ENCODE measurements around the gene FAM114A1.
"Not testable (repeated sequence)": the region's sequence is repeated elsewhere in the genome, so short reads cannot be mapped to it uniquely, and the experiment has no call there.

Gene FAM114A1

DNA sequence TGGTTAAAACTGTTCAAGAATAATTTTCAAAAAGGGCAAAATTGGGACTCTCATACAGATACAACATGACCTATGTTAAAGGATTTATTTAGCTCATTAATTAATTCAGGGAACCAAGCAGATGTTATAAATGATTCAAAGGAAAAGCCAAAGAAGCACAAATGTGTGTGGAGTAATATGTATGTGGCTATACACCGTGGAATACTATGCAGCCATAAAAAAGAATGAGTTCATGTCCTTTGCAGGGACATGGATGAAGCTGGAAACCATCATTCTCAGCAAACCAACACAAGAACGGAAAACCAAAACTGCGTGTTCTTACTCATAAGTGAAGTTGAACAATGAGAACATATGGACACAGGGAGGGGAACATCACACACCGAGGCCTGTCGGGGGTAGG is 48.7 kb downstream of the FAM114A1 start:
- not testable (repeated sequence) for H3K4me3 ChIP-seq (ENCODE audit: insufficient read depth, low read depth, low read length); H3K4me1 ChIP-seq (ENCODE audit: control insufficient read depth, insufficient read depth, low read length); H3K27ac ChIP-seq (ENCODE audit: insufficient read depth, low read depth, low read length, poor library complexity, severe bottlenecking); H3K9me3 ChIP-seq (ENCODE audit: control insufficient read depth, low read length); H3K27me3 ChIP-seq (ENCODE audit: control insufficient read depth, insufficient read depth, low read length, poor library complexity, severe bottlenecking); H3K36me3 ChIP-seq (ENCODE audit: control insufficient read depth, insufficient read depth, low read length)
- 96 to 97% methylated on average over 5 of the region's 5 CpGs for WGBS, 2 experiments

DNA sequence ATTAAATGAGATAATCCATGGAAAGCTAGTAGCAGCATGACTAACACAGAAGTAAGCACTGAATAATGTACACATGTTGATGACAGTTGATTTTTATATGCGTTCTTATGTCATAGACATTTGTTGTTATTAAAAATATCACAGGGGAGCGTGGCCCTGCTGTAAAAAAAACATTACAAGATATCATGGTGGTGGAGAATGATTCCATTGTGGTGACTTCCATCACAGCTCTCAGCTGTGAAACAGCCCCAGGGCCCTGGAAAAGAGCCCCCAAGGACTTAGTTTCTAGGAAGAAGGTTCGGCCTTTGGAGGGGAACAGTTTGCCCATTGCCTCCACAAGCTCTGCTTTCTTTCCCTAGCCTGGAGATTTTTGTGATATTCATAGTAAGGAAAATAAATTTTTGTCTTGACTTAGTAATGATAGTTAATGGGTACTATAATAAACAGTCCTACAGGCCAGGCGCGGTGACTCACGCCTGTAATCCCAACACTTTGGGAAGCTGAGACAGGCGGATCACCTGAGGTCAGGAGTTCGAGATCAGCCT is 49.9 kb downstream of the FAM114A1 start:
- Histone ChIP-seq H3K36me3 (ENCODE audit: control insufficient read depth, insufficient read depth, low read length) (no peaks in the 10 kb centered on the region), H3K4me3 (ENCODE audit: insufficient read depth, low read depth, low read length) (no peak overlapping the region), H3K4me1 (ENCODE audit: control insufficient read depth, insufficient read depth, low read length) (no peaks in the 10 kb centered on the region), H3K27me3 (ENCODE audit: control insufficient read depth, insufficient read depth, low read length, poor library complexity, severe bottlenecking) (no peaks in the 10 kb centered on the region), H3K9me3 (ENCODE audit: control insufficient read depth, low read length) (no peaks in the 10 kb centered on the region), H3K27ac (ENCODE audit: insufficient read depth, low read depth, low read length, poor library complexity, severe bottlenecking) (no peak overlapping the region)
- 82 to 83% methylated on average over 8 of the region's 8 CpGs for WGBS, 2 experiments

DNA sequence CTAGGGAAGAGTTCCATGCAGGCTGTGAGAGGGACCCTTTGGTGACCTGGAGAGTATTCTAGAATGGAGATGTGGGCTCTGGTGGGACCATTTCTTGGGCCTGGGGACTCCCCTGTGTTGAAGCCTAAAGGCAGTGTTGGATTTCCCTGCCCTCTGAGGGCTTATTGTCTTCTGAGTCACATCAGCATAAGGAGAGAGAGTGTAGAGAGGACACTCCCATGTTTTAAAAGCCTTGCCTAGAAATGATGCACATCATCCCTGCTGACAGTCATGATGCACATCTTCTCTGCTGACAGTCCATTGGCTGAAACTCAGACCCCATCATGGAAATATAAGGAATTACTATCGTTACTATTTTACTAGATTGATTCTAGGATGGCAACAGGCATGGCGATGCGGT is 51.9 kb downstream of the FAM114A1 start:
- no peaks in the 10 kb centered on the region for H3K36me3 ChIP-seq (ENCODE audit: control insufficient read depth, insufficient read depth, low read length)
- no peak overlapping the region for H3K27ac ChIP-seq (ENCODE audit: insufficient read depth, low read depth, low read length, poor library complexity, severe bottlenecking)
- peaks cover 6% of the 10 kb centered on the region for H3K4me1 ChIP-seq (ENCODE audit: control insufficient read depth, insufficient read depth, low read length)
- no peak overlapping the region for H3K4me3 ChIP-seq (ENCODE audit: insufficient read depth, low read depth, low read length)
- H3K27me3 ChIP-seq (ENCODE audit: control insufficient read depth, insufficient read depth, low read length, poor library complexity, severe bottlenecking): no peaks in the 10 kb centered on the region
- H3K9me3 ChIP-seq (ENCODE audit: control insufficient read depth, low read length): no peaks in the 10 kb centered on the region
- 96 to 98% methylated on average over 3 of the region's 3 CpGs for WGBS, 2 experiments

DNA sequence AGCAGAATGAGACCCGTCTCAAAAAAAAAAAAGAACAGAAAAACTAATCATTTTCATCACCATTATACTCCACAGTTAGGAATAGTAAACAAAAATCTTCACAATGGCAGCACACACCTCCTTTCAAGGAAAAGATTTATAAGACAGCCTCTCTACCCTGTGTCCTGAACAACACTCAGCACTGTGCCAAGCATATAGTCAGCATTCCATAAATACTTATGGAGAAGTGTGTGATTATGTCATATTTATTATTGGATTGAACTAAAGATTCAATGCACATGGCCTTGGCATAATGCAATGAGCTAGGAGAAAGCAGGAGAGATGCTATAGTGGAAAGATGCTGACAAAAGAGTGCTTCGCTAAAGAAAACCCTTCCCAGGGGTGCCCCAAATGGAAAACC is 52.6 kb downstream of the FAM114A1 start:
- Histone ChIP-seq H3K27me3 (ENCODE audit: control insufficient read depth, insufficient read depth, low read length, poor library complexity, severe bottlenecking) (no peaks in the 10 kb centered on the region), H3K27ac (ENCODE audit: insufficient read depth, low read depth, low read length, poor library complexity, severe bottlenecking) (no peak overlapping the region), H3K9me3 (ENCODE audit: control insufficient read depth, low read length) (no peaks in the 10 kb centered on the region), H3K4me3 (ENCODE audit: insufficient read depth, low read depth, low read length) (no peak overlapping the region), H3K36me3 (ENCODE audit: control insufficient read depth, insufficient read depth, low read length) (no peaks in the 10 kb centered on the region), H3K4me1 (ENCODE audit: control insufficient read depth, insufficient read depth, low read length) (peaks cover 10% of the 10 kb centered on the region)
- 95 to 96% methylated on average over 2 of the region's 2 CpGs for WGBS, 2 experiments

DNA sequence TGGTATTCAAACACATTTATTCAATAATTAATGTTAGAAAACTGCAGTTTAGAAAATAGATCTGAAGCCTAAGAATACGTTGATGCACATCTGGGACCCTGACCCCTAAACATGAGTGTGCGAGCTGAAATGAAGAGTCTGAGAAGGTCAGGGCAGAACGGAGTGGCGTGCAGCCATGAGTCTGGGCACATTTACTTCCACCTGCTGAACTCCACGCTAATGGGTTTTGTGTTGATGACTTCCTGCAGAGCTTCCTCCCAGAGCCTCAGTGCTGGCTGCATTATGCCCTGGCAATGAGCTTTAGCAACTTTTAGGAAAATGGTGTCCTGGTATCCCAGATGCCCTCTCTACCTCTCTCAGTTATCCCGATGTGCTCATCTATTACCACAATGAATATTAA is 53.1 kb downstream of the FAM114A1 start:
- H3K27me3 ChIP-seq (ENCODE audit: control insufficient read depth, insufficient read depth, low read length, poor library complexity, severe bottlenecking): no peaks in the 10 kb centered on the region
- H3K4me3 ChIP-seq (ENCODE audit: insufficient read depth, low read depth, low read length): no peak overlapping the region
- whole genome bisulfite sequencing, 2 experiments: 92 to 93% methylated on average over 6 of the region's 6 CpGs
- no peaks in the 10 kb centered on the region for H3K9me3 ChIP-seq (ENCODE audit: control insufficient read depth, low read length)
- peaks cover 11% of the 10 kb centered on the region for H3K4me1 ChIP-seq (ENCODE audit: control insufficient read depth, insufficient read depth, low read length)
- no peaks in the 10 kb centered on the region for H3K36me3 ChIP-seq (ENCODE audit: control insufficient read depth, insufficient read depth, low read length)
- no peak overlapping the region for H3K27ac ChIP-seq (ENCODE audit: insufficient read depth, low read depth, low read length, poor library complexity, severe bottlenecking)

DNA sequence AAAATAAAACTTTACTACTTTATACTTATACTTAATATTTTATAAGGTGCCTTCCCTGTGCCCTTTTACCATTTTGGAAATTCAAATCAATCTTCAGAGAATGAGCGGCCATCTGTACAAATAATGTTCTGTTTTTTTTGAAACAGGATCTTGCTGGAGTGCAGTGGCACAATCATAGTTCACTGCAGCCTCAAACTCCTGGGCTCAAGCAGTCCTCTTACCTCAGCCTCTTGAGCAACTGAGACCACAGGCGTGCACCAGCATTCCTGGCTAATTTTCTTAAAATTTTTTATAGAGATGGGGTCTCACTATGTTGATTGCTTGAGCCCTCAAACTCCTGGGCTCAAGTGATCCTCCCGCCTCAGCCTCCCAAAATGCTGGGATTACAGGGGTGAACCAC is 53.5 kb downstream of the FAM114A1 start:
- Histone ChIP-seq H3K9me3 (ENCODE audit: control insufficient read depth, low read length) (no peaks in the 10 kb centered on the region), H3K4me3 (ENCODE audit: insufficient read depth, low read depth, low read length) (no peak overlapping the region), H3K27me3 (ENCODE audit: control insufficient read depth, insufficient read depth, low read length, poor library complexity, severe bottlenecking) (no peaks in the 10 kb centered on the region), H3K27ac (ENCODE audit: insufficient read depth, low read depth, low read length, poor library complexity, severe bottlenecking) (no peak overlapping the region), H3K4me1 (ENCODE audit: control insufficient read depth, insufficient read depth, low read length) (peaks cover 16% of the 10 kb centered on the region), H3K36me3 (ENCODE audit: control insufficient read depth, insufficient read depth, low read length) (no peaks in the 10 kb centered on the region)
- WGBS, 2 experiments: 89 to 93% methylated on average over 3 of the region's 3 CpGs

DNA sequence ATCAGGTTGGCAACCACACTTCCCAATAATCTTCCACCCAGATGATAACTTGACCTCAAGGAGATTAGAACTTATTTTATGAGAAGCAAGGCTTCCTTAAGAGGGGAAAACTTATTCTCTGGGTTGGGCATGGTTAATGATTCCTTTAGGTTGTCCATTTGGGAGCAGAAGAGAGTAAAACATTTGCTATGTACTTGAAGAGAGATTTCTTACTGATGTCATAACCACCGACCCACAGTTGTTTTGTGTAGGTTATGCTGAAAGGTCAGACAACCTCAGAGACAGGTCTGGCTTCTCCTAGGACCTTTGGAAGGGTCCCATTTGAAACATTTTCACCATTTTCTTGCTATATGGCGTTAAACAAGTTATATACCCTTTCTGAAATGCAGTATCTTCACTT is 56.1 kb downstream of the FAM114A1 start:
- no peak overlapping the region for H3K27ac ChIP-seq (ENCODE audit: insufficient read depth, low read depth, low read length, poor library complexity, severe bottlenecking)
- 100% methylated on average over 1 to 2 of the region's 2 CpGs for WGBS, 2 experiments
- H3K4me3 ChIP-seq (ENCODE audit: insufficient read depth, low read depth, low read length): no peak overlapping the region
- H3K27me3 ChIP-seq (ENCODE audit: control insufficient read depth, insufficient read depth, low read length, poor library complexity, severe bottlenecking): no peaks in the 10 kb centered on the region
- no peaks in the 10 kb centered on the region for H3K36me3 ChIP-seq (ENCODE audit: control insufficient read depth, insufficient read depth, low read length)
- no peaks in the 10 kb centered on the region for H3K9me3 ChIP-seq (ENCODE audit: control insufficient read depth, low read length)
- peaks cover 24% of the 10 kb centered on the region for H3K4me1 ChIP-seq (ENCODE audit: control insufficient read depth, insufficient read depth, low read length)

DNA sequence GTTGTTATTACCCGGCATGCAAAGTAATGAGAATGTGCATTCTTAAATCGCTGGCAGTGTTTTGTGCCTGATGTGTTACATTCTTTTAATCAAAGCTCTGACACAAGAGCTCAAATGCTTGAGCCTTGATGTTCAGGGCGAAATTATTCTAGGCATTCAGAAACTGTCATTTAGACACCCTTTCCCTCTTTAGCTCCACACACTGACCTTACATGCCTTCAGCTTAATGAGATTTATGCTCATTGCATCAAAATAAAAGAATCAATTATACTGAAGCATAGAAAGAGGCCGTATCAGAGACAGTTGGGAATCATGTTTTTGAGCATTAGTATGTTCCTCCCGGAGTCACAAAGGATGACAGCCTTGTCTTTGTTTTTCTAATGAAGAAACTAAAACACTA is 56.7 kb downstream of the FAM114A1 start:
- peaks cover 29% of the 10 kb centered on the region for H3K4me1 ChIP-seq (ENCODE audit: control insufficient read depth, insufficient read depth, low read length)
- no peak overlapping the region for H3K4me3 ChIP-seq (ENCODE audit: insufficient read depth, low read depth, low read length)
- 68 to 73% methylated on average over 5 of the region's 5 CpGs for WGBS, 2 experiments
- no peaks in the 10 kb centered on the region for H3K27me3 ChIP-seq (ENCODE audit: control insufficient read depth, insufficient read depth, low read length, poor library complexity, severe bottlenecking)
- no peak overlapping the region for H3K27ac ChIP-seq (ENCODE audit: insufficient read depth, low read depth, low read length, poor library complexity, severe bottlenecking)
- H3K9me3 ChIP-seq (ENCODE audit: control insufficient read depth, low read length): no peaks in the 10 kb centered on the region
- H3K36me3 ChIP-seq (ENCODE audit: control insufficient read depth, insufficient read depth, low read length): no peaks in the 10 kb centered on the region

DNA sequence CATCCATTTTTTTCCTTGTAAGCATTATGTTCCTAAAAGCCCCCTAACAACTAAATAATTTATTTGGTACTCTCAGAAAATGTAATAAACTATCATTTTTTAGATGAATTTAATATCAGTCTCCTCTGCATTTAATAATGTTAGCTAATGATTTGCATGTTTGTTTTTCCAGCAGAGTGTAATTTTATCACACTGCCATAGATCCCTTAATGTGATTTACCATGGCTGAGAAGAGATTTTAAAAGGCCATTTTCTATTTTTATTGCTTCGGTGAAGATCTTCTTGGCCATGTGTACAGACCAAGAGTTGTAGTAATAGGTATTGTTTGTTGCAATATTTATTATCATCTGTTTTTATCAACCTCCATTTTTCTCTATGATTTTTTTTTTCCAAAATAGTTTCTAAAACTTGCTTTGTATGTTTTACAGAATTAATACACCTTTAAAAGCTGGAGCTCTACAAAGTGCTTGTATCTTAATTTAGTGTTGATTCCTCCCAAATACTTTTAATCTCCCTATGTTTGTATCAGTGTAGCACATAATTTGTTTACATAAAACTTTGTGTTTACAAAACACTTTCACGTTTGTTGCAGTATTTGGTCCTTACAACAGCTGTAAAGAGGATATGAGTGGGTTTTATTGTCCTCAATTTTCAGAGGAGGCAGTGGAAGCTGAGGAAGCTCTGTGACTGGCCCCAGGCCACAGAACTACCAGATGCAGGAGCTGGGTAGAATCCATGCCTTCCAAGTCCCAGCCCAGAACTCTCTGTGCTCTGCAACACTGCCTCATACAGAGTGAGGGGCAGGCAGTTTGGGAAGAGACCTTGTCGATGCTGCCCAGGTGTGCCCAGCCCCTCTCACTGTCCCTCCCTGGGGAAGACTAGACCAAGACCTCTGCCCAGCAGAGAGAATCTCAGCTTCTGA is 58.1 kb downstream of the FAM114A1 start:
- Histone ChIP-seq H3K27me3 (ENCODE audit: control insufficient read depth, insufficient read depth, low read length, poor library complexity, severe bottlenecking) (no peaks in the 10 kb centered on the region), H3K9me3 (ENCODE audit: control insufficient read depth, low read length) (no peaks in the 10 kb centered on the region), H3K36me3 (ENCODE audit: control insufficient read depth, insufficient read depth, low read length) (no peaks in the 10 kb centered on the region), H3K27ac (ENCODE audit: insufficient read depth, low read depth, low read length, poor library complexity, severe bottlenecking) (no peak overlapping the region), H3K4me3 (ENCODE audit: insufficient read depth, low read depth, low read length) (no peak overlapping the region), H3K4me1 (ENCODE audit: control insufficient read depth, insufficient read depth, low read length) (peaks cover 29% of the 10 kb centered on the region)
- WGBS, 2 experiments: 93 to 95% methylated on average over 3 of the region's 3 CpGs

DNA sequence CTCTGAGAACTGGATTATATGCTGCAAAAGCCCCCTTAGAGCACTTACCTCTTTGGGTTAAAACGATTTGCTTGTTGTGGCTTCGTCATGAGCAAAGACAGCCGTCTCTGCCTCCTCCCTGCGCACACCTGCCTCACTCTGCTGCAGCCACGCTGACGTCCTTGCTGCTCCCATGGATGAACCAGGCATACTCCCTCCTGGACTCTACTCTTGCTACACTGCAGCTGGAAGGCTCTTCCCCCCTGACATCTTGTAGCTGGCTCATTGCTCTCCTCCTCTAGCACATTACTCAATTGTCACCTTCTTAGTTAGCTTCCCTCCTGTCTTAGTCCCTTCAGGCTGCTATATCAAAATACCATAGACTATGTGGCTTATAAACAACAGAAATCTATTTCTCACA is 59.3 kb downstream of the FAM114A1 start:
- 94 to 95% methylated on average over 6 of the region's 6 CpGs for WGBS, 2 experiments
- Histone ChIP-seq H3K27me3 (ENCODE audit: control insufficient read depth, insufficient read depth, low read length, poor library complexity, severe bottlenecking) (no peaks in the 10 kb centered on the region), H3K27ac (ENCODE audit: insufficient read depth, low read depth, low read length, poor library complexity, severe bottlenecking) (no peak overlapping the region), H3K36me3 (ENCODE audit: control insufficient read depth, insufficient read depth, low read length) (no peaks in the 10 kb centered on the region), H3K4me1 (ENCODE audit: control insufficient read depth, insufficient read depth, low read length) (peaks cover 29% of the 10 kb centered on the region), H3K9me3 (ENCODE audit: control insufficient read depth, low read length) (no peaks in the 10 kb centered on the region), H3K4me3 (ENCODE audit: insufficient read depth, low read depth, low read length) (no peak overlapping the region)
